ENCODE measurements around the gene LAMA5.

GRCh38 chr20:62286493-62287064 is 80.5 kb downstream of the LAMA5 start:
- TF ChIP-seq CTCF (IDR thresholded peaks at IDR 0.05 in 4 of 5, conservative IDR thresholded peaks at IDR 0.05 in 1 of 5) (no peak), POLR2A (IDR thresholded peaks at IDR 0.05) (no peak)

Data from gastrocnemius medialis (tissue), 4 donors.